Osteoblast (primary cell): ENCODE results near the gene KRT6A. TPM values are rescaled to one million over a fixed set of nuclear protein-coding genes. Genes with fewer than 3 reads are reported as not detected.

Experiments used
- DNase-seq: peaks from one replicate; pipeline ENCODE4 v3.0.0; 2011; ENCODE audit warnings: low spot score, mixed read lengths; ENCODE audit not compliant: insufficient read length; ENCODE audit errors: missing footprints
- H2AFZ ChIP-seq: 2 replicates; pipeline ENCODE4 v1.6.0; 2011; ENCODE audit warnings: mild to moderate bottlenecking, low read length
- H3K27ac ChIP-seq: 2 replicates; pipeline ENCODE4 v1.5.1; 2011; ENCODE audit warnings: mild to moderate bottlenecking, low read depth, low read length, moderate library complexity
- H3K27me3 ChIP-seq: 2 replicates; pipeline ENCODE4 v1.6.0; 2012; ENCODE audit warnings: mild to moderate bottlenecking, control low read depth, inconsistent platforms, low read length, moderate library complexity; ENCODE audit not compliant: insufficient read depth
- H3K36me3 ChIP-seq: 2 replicates; pipeline ENCODE4 v1.5.1; 2011; ENCODE audit warnings: mild to moderate bottlenecking, low read length, control low read depth, moderate library complexity; ENCODE audit not compliant: insufficient read depth
- H3K4me1 ChIP-seq: 2 replicates; pipeline ENCODE4 v1.5.1; 2011; ENCODE audit warnings: mild to moderate bottlenecking, low read length, control low read depth, moderate library complexity; ENCODE audit not compliant: insufficient read depth
- H3K4me2 ChIP-seq: 2 replicates; pipeline ENCODE4 v1.6.0; 2011; ENCODE audit warnings: mild to moderate bottlenecking, low read length; ENCODE audit not compliant: insufficient read depth
- H3K4me3 ChIP-seq: fragments of 200-600 bp; sonication (generic); 3 replicates; pipeline ENCODE4 v1.5.1; 2012; ENCODE audit warnings: mild to moderate bottlenecking, low read length, inconsistent platforms; ENCODE audit not compliant: insufficient read depth
- H3K79me2 ChIP-seq: 2 replicates; pipeline ENCODE4 v1.6.0; 2012; ENCODE audit warnings: mild to moderate bottlenecking, low read length, control low read depth, inconsistent platforms; ENCODE audit not compliant: insufficient read depth
- H3K9me3 ChIP-seq: 2 replicates; pipeline ENCODE4 v1.5.1; 2011; ENCODE audit warnings: low read depth, low read length, control low read depth
- H4K20me1 ChIP-seq: 2 replicates; pipeline ENCODE4 v1.6.0; 2012; ENCODE audit warnings: mild to moderate bottlenecking, low read length, control low read depth; ENCODE audit not compliant: insufficient read depth
- total RNA-seq: library from RNA; depleted of rRNA; stranded (reverse); fragments of >200 nt; gene quantifications from 2 replicates; pipeline ENCODE4 v1.2.3, GENCODE V29; 2012
- TF ChIP-seq, protein P1 (sequence below): IDR thresholded peaks from 2 replicates; pipeline ENCODE4 v1.5.1; 2011; ENCODE audit warnings: mild to moderate bottlenecking, low read depth, low read length, moderate library complexity; ENCODE audit errors: extremely low read depth

Gene KRT6A
- total RNA-seq, 1 donor = 0.72 TPM

DNA sequence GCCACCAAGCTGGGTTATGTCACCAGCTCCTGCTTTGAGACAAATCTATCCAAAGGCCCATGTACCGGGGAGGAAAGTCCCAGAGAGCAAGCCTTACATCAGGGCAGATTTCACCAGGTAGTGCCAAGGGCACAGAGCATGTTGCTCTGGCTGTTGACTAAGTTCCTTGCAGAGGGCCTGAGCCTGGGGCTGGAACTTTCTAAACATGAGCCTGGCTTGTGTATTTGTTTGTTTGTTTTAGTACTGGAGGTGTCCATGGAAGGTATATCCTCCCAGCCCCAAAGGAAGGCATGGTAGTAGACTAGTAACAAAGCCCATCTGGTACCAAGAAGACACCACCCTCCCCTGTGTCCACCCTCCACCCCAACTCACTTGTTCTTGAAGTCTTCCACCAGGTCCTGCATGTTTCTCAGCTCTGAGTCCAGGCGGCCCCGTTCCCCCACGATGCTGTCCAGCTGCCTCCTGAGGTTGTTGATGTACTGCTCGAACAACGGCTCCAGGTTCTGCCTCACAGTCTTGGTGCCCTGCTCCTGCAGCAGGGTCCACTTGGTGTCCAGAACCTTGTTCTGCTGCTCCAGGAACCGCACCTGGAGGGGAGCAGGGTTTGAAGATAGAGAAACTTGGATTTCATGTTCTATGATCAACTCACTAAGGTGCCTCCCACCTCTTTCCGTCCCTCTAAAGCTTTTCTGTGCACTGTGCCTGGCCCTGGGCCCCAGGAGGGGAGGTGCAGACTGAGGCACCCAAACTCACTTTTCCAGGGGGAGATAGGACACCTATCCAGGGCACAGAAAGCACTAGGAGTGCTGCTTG is 25.7 kb upstream of the KRT6A start:
- Histone ChIP-seq H3K4me3 (no peak overlapping the region), H4K20me1 (no peaks in the 10 kb centered on the region), H3K79me2 (no peaks in the 10 kb centered on the region), H2AFZ (no peak overlapping the region), H3K27me3 (peaks cover 42% of the 10 kb centered on the region), H3K27ac (no peak overlapping the region), H3K9me3 (no peaks in the 10 kb centered on the region), H3K36me3 (no peaks in the 10 kb centered on the region), H3K4me1 (peaks cover 5% of the 10 kb centered on the region), H3K4me2 (no peak overlapping the region)
- TF ChIP-seq, protein P1, sequence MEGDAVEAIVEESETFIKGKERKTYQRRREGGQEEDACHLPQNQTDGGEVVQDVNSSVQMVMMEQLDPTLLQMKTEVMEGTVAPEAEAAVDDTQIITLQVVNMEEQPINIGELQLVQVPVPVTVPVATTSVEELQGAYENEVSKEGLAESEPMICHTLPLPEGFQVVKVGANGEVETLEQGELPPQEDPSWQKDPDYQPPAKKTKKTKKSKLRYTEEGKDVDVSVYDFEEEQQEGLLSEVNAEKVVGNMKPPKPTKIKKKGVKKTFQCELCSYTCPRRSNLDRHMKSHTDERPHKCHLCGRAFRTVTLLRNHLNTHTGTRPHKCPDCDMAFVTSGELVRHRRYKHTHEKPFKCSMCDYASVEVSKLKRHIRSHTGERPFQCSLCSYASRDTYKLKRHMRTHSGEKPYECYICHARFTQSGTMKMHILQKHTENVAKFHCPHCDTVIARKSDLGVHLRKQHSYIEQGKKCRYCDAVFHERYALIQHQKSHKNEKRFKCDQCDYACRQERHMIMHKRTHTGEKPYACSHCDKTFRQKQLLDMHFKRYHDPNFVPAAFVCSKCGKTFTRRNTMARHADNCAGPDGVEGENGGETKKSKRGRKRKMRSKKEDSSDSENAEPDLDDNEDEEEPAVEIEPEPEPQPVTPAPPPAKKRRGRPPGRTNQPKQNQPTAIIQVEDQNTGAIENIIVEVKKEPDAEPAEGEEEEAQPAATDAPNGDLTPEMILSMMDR = no peak
- no peak for DNase-seq

GRCh38 chr12:52517888-52518287 is 24.8 kb upstream of the KRT6A start:
- no peaks in the 10 kb centered on the region for H3K9me3 ChIP-seq
- TF ChIP-seq, protein P1 = no peak
- H3K27ac ChIP-seq = no peak overlapping the region
- H3K36me3 ChIP-seq = no peaks in the 10 kb centered on the region
- no peak overlapping the region for H3K4me2 ChIP-seq
- peaks cover 5% of the 10 kb centered on the region for H3K4me1 ChIP-seq
- no peak for DNase-seq
- H3K27me3 ChIP-seq = peaks cover 43% of the 10 kb centered on the region
- no peaks in the 10 kb centered on the region for H4K20me1 ChIP-seq
- H2AFZ ChIP-seq = no peak overlapping the region
- H3K4me3 ChIP-seq = no peak overlapping the region
- H3K79me2 ChIP-seq = no peaks in the 10 kb centered on the region

- Histone ChIP-seq H3K27ac (no peak overlapping the region), H3K79me2 (no peaks in the 10 kb centered on the region), H3K9me3 (no peaks in the 10 kb centered on the region), H3K4me3 (no peak overlapping the region), H2AFZ (no peak overlapping the region), H3K4me2 (no peak overlapping the region), H3K27me3 (peaks cover 36% of the 10 kb centered on the region), H3K4me1 (peaks cover 5% of the 10 kb centered on the region), H3K36me3 (no peaks in the 10 kb centered on the region), H4K20me1 (no peaks in the 10 kb centered on the region)
- TF ChIP-seq, protein P1 = no peak
- no peak for DNase-seq
Observed at GRCh38 chr12:52517005-52517835, 24.2 kb upstream of the KRT6A start.
